Upper lobe of left lung (tissue), 6 donors: ENCODE data around the gene ZNF609. TPM values are rescaled to one million over a fixed set of nuclear protein-coding genes. Genes with fewer than 3 reads are reported as not detected.
"Not testable (repeated sequence)": the region's sequence is repeated elsewhere in the genome, so short reads cannot be mapped to it uniquely, and the experiment has no call there.

Experiments used
- ATAC-seq, 2 donors: fragments of 200-7000 bp; cut with Tn5 transposase; one replicate each; pipeline ENCODE4 v1.9.1; 2022; ENCODE audit warnings: mild to moderate bottlenecking in 2 of 2, moderate library complexity in 2 of 2; ENCODE audit not compliant: low FRiP score in 2 of 2
- DNase-seq, 2 donors: peaks; one replicate each; pipeline ENCODE4 v3.0.0-alpha.2; 2019 to 2020
- H3K27ac ChIP-seq, 4 donors: fragments of 200-600 bp; sonication (generic); one replicate each; pipeline ENCODE4 v1.5.1; 2016 to 2019
- H3K27me3 ChIP-seq, 4 donors: fragments of 200-600 bp; sonication (generic); one replicate each; pipeline ENCODE4 v1.5.1; 2017 to 2019
- H3K36me3 ChIP-seq, 4 donors: fragments of 200-600 bp; sonication (generic); one replicate each; pipeline ENCODE4 v1.5.1; 2016 to 2019
- H3K4me1 ChIP-seq, 4 donors: fragments of 200-600 bp; sonication (generic); one replicate each; pipeline ENCODE4 v1.5.1; 2018 to 2019
- H3K4me3 ChIP-seq, 4 donors: fragments of 200-600 bp; sonication (generic); one replicate each; pipeline ENCODE4 v1.5.1; 2017 to 2019; ENCODE audit warnings: mild to moderate bottlenecking in 2 of 4, moderate library complexity in 1 of 4
- H3K9me3 ChIP-seq, 4 donors: fragments of 200-600 bp; sonication (generic); one replicate each; pipeline ENCODE4 v1.5.1; 2018 to 2019
- CTCF ChIP-seq, 6 experiments: fragments of 450-650 bp in 4 of 6; fragments of 200-600 bp in 2 of 6; sonication (generic) in 2 of 6; IDR thresholded peaks; one replicate each; pipeline ENCODE4 v1.5.1; 2016 to 2019; ENCODE audit warnings: antibody characterized with exemption in 6 of 6
- EP300 ChIP-seq, 4 donors: sonication (generic); formaldehyde crosslinking; IDR thresholded peaks; one replicate each; pipeline ENCODE4 v1.5.1; 2017; ENCODE audit warnings: antibody characterized with exemption in 4 of 4, control low read depth in 2 of 4
- POLR2A ChIP-seq, 4 donors: fragments of 450-650 bp; IDR thresholded peaks; one replicate each; pipeline ENCODE4 v1.5.1; 2016 to 2017; ENCODE audit warnings: antibody characterized with exemption in 4 of 4, mild to moderate bottlenecking in 2 of 4
- POLR2AphosphoS5 ChIP-seq, 2 donors: sonication (generic); formaldehyde crosslinking; IDR thresholded peaks; one replicate each; pipeline ENCODE4 v1.5.1; 2017; ENCODE audit warnings: antibody characterized with exemption in 2 of 2
- WGBS, 2 donors: methylation state at CpG; one replicate each; pipeline ENCODE4 v1.1.5; 2017 to 2018; 5-methylcytosine and 5-hydroxymethylcytosine counted together
- total RNA-seq, 6 donors: library from RNA; depleted of rRNA in 4 of 6; stranded (reverse); fragments of >200 nt in 4 of 6; gene quantifications; one replicate each; pipeline versions ENCODE4 v1.1.0 to v1.2.1, GENCODE V29; 2016 to 2021
- donor health status: DM: no; HTN: no; CAD: no; lungs with moderate emphysema.
- donor health status: DM: no; HTN: yes; CAD: no; lungs with severe emphysema.

Gene ZNF609
- total RNA-seq, 6 donors from 2014 or later = 30.4 to 65.0 (median 44.5) TPM

DNA sequence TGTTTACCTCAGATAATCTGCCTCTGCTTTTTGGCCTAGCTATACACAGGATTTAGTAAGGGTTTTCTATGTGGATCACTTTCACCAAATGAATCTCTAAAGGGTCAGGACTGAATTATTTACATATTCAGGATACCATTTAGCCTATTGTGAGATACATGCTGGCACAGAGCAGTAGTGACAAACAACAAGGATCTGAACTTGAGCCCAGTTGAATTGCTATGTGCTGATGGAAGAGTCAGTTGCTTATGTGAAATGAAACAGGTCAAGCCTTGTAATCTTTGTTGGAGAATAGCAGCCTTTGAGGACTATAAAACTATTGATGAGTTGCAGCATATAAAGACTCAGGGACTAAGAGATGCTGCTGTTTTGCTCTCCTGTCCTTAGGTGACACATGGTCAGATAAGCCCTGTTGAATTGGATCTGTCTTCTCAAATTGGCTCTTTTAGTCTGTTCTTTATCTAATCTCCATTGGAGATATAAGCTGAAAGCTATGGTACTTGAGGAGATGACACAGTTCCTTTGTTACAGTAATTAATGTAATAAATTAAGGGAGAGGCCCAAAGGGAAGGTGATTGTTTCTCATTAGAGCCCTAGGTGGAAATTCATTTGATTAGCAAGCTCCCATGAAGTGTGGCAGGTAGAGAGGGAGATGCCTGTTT, 30.4 kb downstream of the ZNF609 start:
- H3K27ac ChIP-seq = no peak overlapping the region
- no peaks in the 10 kb centered on the region for H3K27me3 ChIP-seq
- H3K36me3 ChIP-seq = no peaks in the 10 kb centered on the region
- DNase-seq (no peak), ATAC-seq (no peak)
- no peaks in the 10 kb centered on the region for H3K4me1 ChIP-seq
- no peak for TF ChIP-seq EP300 (IDR thresholded peaks at IDR 0.05)
- no peak for TF ChIP-seq POLR2AphosphoS5 (IDR thresholded peaks at IDR 0.05)
- no peak for TF ChIP-seq POLR2A (IDR thresholded peaks at IDR 0.05)
- TF ChIP-seq CTCF (IDR thresholded peaks at IDR 0.05) = no peak
- H3K4me3 ChIP-seq = no peak overlapping the region
- no peaks in the 10 kb centered on the region for H3K9me3 ChIP-seq

DNA sequence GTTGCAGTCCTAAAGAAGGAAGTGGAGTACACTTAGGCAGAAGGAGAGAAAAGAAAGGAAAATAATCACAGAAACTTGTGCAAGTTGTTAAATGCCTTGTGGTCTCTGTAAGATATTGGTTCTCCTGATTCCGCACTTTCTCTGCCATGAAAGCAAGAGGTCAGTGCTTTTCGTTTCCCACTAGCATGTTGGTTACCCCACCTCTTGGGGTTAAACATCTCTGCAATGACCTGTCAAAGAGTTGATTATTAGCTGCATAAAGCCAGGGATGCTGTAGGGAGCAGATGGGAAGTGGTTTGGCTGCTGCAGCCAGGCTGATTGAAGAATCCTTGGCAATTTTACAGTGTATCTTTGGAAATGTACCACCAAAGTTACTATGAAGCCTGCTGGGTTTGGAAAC, 33.3 kb downstream of the ZNF609 start:
- DNase-seq = no peak
- Histone ChIP-seq H3K27me3 (no peaks in the 10 kb centered on the region), H3K9me3 (no peaks in the 10 kb centered on the region), H3K4me3 (no peak overlapping the region), H3K36me3 (no peaks in the 10 kb centered on the region), H3K27ac (no peak overlapping the region), H3K4me1 (no peaks in the 10 kb centered on the region)
- WGBS, 2 donors = 79 to 87% methylated on average over 2 of the region's 2 CpGs
- ATAC-seq = no peak
- TF ChIP-seq EP300 (IDR thresholded peaks at IDR 0.05) (no peak), POLR2AphosphoS5 (IDR thresholded peaks at IDR 0.05) (no peak), CTCF (IDR thresholded peaks at IDR 0.05) (no peak), POLR2A (IDR thresholded peaks at IDR 0.05) (no peak)

- peaks cover 0 to 17% (median 9%) of the 10 kb centered on the region in 4 donors for H3K36me3 ChIP-seq
Observed at GRCh38 chr15:64495968-64496367, 35.6 kb downstream of the ZNF609 start.

DNA sequence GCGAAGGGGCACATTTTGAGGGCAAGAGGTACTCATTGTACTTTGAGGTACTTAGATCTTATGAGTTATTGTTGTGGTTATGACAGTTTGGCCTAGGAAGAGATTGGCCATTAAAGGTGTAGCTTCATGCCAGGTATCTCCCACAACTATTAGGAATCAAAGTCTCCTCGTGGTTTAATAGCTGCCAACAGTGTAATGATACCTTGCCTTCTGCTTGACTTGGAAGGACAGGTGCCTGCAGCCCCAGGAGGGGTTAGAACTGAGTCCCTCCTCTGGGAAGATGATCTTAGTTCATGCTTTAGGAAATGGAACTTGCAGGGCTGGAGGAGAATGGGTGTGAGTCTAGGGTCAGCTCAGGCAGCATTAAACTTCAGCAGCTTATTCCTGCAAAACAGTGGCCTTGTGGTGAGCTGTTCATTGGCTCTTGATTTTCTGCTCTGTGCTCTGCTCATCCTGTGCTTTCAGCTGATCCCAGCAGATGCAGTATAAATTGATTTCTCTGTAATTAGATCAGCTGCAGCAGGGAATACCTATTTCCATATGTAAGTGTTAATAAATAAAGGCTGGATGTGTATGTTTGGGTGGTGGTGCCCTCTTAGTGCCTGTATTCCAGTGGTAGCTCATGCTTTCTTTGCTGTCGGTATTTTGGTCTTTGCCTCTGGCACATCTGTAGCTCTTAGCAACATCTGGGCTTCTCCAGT, 40.5 kb downstream of the ZNF609 start:
- peaks cover 24 to 40% (median 26%) of the 10 kb centered on the region in 4 donors for H3K4me1 ChIP-seq

More at GRCh38 chr15:64495968-64496367, 35.6 kb downstream of the ZNF609 start:
- not testable (repeated sequence) for ATAC-seq, H3K4me3 ChIP-seq, DNase-seq, H3K27ac ChIP-seq, H3K4me1 ChIP-seq, H3K27me3 ChIP-seq, H3K9me3 ChIP-seq
- WGBS, 2 donors = 84 to 85% methylated on average over 2 of the region's 2 CpGs

GRCh38 chr15:64501396-64501715, 41.0 kb downstream of the ZNF609 start:
- TF ChIP-seq EP300 (IDR thresholded peaks at IDR 0.05) = no peak
- no peak for TF ChIP-seq POLR2A (IDR thresholded peaks at IDR 0.05)
- TF ChIP-seq POLR2AphosphoS5 (IDR thresholded peaks at IDR 0.05) = no peak
- no peak for TF ChIP-seq CTCF (IDR thresholded peaks at IDR 0.05)
- ATAC-seq (no peak), DNase-seq (no peak)
- H3K36me3 ChIP-seq = peaks cover 0 to 28% (median 9%) of the 10 kb centered on the region in 4 donors
- peaks cover 24 to 40% (median 26%) of the 10 kb centered on the region in 4 donors for H3K4me1 ChIP-seq
- peak overlapping the region in 1 of 4 donors; percentile 7 for H3K27ac ChIP-seq
- no peak overlapping the region for H3K4me3 ChIP-seq
- no peaks in the 10 kb centered on the region for H3K9me3 ChIP-seq
- 88% methylated on average over 1 of the region's 1 CpG for WGBS, 2 donors
- no peaks in the 10 kb centered on the region for H3K27me3 ChIP-seq

More for the DNA sequence above, 40.5 kb downstream of the ZNF609 start:
- no peaks in the 10 kb centered on the region for H3K9me3 ChIP-seq
- 58 to 65% methylated on average over 3 of the region's 3 CpGs for WGBS, 2 donors
- ATAC-seq = no peak
- H3K36me3 ChIP-seq = peaks cover 0 to 28% (median 9%) of the 10 kb centered on the region in 4 donors
- no peak for DNase-seq
- no peak overlapping the region for H3K4me3 ChIP-seq
- no peak for TF ChIP-seq CTCF (IDR thresholded peaks at IDR 0.05)
- TF ChIP-seq POLR2A (IDR thresholded peaks at IDR 0.05) = no peak
- TF ChIP-seq EP300 (IDR thresholded peaks at IDR 0.05) = no peak
- no peak for TF ChIP-seq POLR2AphosphoS5 (IDR thresholded peaks at IDR 0.05)
- no peaks in the 10 kb centered on the region for H3K27me3 ChIP-seq
- H3K27ac ChIP-seq = peak overlapping the region in 1 of 4 donors; percentile 7
